Measurements from ENCODE around the gene SIGLEC9. TPM values are rescaled to one million over a fixed set of nuclear protein-coding genes. Genes with fewer than 3 reads are reported as not detected.
"Not testable (repeated sequence)": the region's sequence is repeated elsewhere in the genome, so short reads cannot be mapped to it uniquely, and the experiment has no call there.

Gene SIGLEC9
- total RNA-seq, 1 experiment from 2014 or later = not detected

DNA sequence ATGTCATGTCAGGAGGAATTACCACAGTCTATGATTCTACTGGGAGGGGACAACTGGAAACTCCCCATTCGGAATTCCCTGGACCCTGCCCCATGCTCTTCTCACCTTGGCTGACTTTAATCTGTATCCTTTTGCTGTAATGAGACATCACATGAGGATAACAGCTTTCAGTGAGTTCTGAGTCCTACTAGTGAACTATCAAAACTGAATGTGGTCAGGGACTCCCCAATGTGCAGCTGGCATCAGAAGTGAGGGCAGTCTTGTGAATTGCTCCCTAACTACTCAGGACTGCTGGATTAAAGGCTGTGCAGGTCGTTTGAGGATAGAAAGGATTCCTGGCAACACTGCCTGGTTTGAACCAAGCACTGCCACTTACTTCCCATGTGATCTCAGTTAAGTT is 32.6 kb downstream of the SIGLEC9 start:
- in situ Hi-C loops (cut with HindIII; ENCODE audit: low pct_unique_long_range_greater_than_20kb, low sequenced_read_pairs) = no loop called here

DNA sequence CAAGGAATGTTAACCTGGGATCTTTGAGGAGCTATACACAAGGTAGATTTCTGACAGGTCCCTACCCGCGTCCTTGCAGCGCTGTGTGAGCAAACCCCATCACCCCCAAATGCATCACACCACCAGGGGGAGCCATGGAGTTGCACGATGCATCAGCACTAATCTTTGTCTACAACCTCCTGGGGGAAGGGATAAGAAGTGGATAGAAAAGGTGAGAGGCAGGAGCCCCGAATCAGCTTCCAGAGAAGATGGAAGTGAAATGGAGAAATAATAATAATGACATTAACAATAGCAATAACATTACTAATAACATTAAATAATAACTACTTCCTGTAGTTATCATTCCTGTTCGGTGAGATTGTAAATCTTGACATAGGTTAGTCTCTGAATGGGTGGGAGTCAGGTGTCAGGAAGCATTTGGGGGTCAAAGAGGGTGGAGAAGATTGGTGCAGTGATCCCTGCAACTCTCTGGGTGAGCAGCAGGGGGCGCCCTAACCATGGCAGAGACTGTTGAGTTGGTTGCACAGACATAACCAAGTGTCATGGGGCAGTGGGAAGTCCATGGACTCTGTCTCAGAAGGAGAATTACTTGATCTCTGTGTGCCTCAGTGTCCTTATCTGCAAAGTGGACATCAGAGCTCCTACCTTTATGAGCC is 33.9 kb downstream of the SIGLEC9 start:
- in situ Hi-C loops (cut with HindIII; ENCODE audit: low pct_unique_long_range_greater_than_20kb, low sequenced_read_pairs) = no loop called here
- peak; percentile 69 for DNase-seq (ENCODE audit: low read depth, low spot score)

More for the DNA sequence above, 32.6 kb downstream of the SIGLEC9 start:
- DNase-seq (ENCODE audit: low read depth, low spot score) = no peak

DNA sequence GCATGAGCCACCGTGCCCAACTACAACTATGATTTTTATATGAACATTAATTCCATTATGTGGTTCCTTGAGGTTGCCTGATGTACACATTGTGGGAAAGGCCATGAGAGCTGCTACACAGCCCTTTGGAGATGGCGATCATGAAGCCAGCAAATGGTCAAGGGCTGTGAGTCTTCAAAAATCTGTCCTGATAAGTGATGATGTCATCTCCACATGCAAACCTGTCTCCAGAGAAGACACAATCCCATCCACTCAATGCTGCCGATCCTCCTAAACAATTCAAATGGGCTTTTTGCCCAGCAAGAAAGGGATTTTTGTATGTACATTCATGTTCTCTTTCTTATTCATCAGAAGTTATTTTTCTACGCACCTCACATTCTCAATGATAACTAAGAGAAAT is 35.0 kb downstream of the SIGLEC9 start:
- in situ Hi-C loops (cut with HindIII; ENCODE audit: low pct_unique_long_range_greater_than_20kb, low sequenced_read_pairs) = no loop called here
- DNase-seq (ENCODE audit: low read depth, low spot score) = no peak

DNA sequence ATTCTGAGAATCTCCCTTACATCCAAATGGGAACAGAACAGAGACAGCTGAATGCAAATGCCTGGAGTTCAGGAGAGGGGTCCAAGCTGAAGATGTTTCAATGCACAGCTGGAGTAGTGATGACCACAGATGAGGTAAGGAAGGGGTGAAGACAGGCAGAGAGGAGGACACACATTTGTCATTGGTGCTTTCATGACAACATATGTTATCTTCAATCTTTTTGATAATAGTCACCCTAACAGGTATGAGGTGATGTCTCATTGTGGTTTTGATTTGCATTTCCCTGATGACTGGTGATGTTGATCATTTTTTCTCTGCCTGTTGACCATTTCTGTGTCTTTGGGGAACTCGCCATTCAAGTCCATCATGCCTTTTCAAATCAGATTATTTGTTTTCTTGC is 36.6 kb downstream of the SIGLEC9 start:
- in situ Hi-C loops (cut with HindIII; ENCODE audit: low pct_unique_long_range_greater_than_20kb, low sequenced_read_pairs) = no loop called here
- DNase-seq (ENCODE audit: low read depth, low spot score) = no peak

DNA sequence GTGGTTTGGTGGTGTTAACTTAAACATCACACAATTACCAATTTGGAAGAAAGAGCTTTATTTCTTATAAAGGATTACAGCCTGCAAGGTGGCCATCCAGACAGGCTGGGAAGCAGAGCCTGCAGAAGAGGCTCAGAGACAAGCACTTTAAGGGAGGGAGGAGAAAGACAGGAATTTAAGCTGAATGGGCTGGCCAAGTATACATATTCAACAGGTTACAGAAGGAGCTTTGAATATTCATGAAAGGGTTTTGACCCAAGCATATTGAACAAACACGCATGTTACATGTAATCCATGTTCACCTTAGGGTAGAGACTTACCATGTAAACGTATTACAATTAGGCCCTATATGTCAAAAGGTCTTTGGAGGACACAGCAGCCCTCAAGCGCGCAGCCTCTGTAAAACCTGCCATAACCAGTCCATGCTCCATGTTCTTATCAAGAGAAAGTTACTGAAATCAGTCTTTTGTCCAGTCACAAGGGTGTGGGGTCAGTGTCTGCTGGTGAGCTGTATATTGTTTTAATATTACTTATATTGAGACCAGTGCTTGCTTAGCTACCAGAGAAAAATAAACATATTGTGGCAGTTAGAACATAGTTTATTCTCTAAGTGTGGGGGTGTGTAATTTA is 37.3 kb downstream of the SIGLEC9 start:
- in situ Hi-C loops (cut with HindIII; ENCODE audit: low pct_unique_long_range_greater_than_20kb, low sequenced_read_pairs) = no loop called here

DNA sequence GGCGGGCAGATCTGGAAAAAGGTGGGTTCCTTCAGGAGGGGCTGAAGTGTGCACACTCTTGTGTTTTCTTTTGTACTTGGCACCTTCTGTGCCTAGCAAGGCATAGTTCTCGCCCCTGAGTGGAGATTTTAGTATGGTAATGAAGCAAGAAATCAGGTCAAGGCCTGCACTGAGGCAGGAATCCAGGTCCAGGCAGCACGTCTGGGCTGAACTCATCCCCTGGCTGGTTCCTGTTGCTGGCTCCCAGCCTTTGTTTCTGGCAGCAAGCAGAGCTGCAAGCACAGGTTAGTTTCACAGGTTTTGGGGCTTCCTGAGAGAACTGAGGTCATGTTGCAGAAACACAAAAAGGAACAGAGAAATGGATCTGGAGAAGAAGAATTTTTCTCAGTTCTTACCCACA is 38.6 kb downstream of the SIGLEC9 start:
- in situ Hi-C loops (cut with HindIII; ENCODE audit: low pct_unique_long_range_greater_than_20kb, low sequenced_read_pairs) = no loop called here
- no peak for DNase-seq (ENCODE audit: low read depth, low spot score)

More for the DNA sequence above, 37.3 kb downstream of the SIGLEC9 start:
- no peak for DNase-seq (ENCODE audit: low read depth, low spot score)

DNA sequence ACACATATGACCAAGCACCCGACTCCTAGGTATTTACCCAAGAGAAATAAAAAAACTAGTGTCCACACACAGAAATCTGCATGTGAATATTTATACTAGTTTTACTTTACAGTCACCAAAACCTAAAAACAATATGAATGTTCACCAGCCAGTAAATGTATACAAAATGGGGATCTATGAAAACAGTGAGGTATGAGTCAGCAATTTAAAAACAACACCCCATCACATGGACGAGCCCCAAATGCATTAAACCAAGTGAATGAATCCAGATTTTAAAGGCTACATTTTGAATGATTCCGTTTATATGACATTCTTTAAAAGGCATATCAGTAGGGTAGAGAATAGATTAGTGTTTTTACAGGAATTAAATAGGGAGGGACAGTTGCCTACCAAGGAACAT is 39.5 kb downstream of the SIGLEC9 start:
- DNase-seq (ENCODE audit: low read depth, low spot score) = no peak
- in situ Hi-C loops (cut with HindIII; ENCODE audit: low pct_unique_long_range_greater_than_20kb, low sequenced_read_pairs) = no loop called here

DNA sequence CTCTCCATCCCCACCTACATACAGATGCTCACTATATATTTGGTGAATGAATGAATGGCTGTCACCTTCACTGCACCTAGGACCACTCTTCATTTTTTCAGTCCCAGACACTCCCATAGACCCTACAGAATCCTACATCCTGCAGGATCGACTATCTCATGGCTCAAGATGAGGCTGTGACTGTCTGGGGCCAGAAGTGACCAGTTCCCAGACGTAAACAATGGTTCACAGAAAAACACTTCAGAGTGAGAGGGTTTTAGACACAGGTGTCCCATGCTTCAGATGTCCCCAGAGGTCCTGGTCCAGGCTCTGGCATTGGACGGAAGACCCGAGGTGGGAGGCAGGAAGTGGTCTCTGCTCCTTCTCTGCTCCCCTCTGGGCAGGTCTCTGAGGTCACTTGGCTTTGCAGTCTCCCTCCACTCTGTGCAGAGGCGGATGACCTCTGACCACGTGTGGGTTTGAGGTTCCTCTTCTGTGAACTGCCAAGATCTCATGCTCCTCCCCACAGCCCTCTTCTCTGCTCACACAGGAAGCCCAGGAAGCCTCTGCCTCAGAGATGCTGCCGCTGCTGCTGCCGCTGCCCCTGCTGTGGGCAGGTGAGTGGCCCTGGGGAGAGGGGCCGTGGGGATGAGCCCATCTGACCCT is 42.3 kb downstream of the SIGLEC9 start:
- in situ Hi-C loops (cut with HindIII; ENCODE audit: low pct_unique_long_range_greater_than_20kb, low sequenced_read_pairs) = no loop called here

DNA sequence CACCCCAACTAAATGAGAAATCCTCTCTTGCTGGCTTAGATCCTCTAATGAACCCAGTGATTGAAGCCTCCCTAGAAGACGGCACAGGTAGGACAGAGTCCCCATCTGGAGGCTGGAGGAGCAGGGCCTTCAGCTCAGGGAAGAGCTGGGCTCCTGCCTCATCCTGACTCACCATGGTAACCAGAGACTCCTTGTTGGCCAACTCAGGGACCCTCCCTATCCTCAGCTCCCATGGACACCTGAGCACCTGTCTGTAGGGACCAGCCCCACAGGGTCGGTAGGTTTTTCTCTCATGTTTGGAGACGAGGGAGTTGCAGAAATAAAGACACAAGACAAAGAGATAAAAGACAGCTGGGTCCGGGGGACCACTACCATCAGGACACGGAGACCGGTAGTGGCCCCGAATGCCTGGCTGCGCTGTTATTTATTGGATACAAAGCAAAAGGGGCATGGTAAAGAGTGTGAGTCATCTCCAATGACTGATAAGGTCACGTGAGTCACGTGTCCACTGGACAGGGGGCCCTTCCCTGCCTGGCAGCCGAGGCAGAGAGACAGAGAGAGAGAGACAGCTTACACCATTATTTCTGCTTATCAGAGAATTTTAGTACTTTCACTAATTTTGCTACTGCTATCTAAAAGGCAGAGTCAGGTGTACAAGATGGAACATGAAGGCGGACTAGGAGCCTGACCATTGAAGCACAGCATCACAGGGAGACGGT is 44.0 kb downstream of the SIGLEC9 start:
- in situ Hi-C loops (cut with HindIII; ENCODE audit: low pct_unique_long_range_greater_than_20kb, low sequenced_read_pairs) = no loop called here

More for the DNA sequence above, 42.3 kb downstream of the SIGLEC9 start:
- no peak for DNase-seq (ENCODE audit: low read depth, low spot score)

DNA sequence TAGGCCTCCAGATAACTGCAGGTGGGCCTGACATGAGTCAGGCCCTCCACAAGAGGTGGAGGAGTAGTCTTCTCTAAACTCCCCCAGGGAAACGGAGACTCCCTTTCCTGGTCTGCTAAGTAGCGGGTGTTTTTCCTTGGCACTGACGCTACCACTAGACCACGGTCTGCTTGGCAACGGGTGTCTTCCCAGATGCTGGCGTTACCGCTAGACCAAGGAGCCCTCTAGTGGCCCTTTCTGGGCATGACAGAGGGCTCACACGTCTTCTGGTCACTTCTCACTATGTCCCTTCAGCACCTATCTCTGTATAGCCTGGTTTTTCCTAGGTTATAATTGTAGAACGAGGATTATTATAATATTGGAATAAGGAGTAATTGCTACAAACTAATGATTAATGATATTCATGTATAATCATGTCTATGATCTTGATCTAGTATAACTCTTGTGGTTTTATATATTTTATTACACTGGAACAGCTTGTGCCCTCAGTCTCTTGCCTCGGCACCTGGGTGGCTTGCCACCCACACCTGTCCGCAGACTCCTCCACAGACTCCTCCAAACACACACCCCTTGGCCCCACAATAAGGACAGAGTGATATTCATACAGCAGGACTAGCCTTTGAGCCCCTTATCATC is 44.7 kb downstream of the SIGLEC9 start:
- in situ Hi-C loops (cut with HindIII; ENCODE audit: low pct_unique_long_range_greater_than_20kb, low sequenced_read_pairs) = not testable (repeated sequence)

More for the DNA sequence above, 44.0 kb downstream of the SIGLEC9 start:
- no peak for DNase-seq (ENCODE audit: low read depth, low spot score)

DNA sequence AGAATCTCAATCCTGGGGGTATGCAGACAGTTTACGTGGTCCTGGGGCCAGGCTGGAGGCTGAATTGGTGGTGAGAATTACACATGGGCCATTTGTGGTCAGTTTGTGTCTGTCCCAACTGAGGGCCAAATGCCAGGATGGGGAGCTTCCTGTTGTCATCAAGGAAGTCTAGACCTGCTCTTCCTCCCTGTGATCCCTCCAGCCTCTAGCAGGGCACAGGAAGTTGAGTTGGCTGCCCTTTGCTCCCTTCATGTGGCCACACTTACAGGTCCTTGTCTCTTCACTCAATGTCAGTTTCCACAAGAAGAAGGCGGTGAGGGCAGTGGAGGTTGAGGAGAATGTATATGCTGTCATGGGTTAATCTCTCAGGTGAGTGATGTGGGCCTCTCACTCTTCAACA is 47.5 kb downstream of the SIGLEC9 start:
- in situ Hi-C loops (cut with HindIII; ENCODE audit: low pct_unique_long_range_greater_than_20kb, low sequenced_read_pairs) = no loop called here
- DNase-seq (ENCODE audit: low read depth, low spot score) = no peak

More for the DNA sequence above, 44.7 kb downstream of the SIGLEC9 start:
- DNase-seq (ENCODE audit: low read depth, low spot score) = peak; percentile 75

DNA sequence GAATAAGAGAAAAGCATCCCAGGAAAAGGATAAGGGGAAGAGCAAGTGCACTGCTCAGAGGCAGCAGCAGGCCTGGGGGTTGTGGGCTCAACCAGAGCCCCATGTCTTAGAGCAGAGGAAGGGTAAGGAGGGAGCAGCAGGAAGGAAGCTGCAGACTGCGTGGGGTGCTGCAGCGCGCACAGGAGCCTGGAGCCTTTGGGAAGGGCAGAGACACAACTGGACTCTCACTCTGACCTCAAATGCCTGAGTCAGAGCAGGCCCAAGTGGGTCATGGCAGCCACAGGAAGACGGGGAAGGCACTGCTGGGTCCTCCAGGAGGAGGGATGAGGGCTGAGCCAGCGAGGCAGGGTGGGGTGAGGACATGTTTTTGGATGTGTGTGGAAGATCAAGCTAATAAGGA is 49.0 kb downstream of the SIGLEC9 start:
- in situ Hi-C loops (cut with HindIII; ENCODE audit: low pct_unique_long_range_greater_than_20kb, low sequenced_read_pairs) = no loop called here
- no peak for DNase-seq (ENCODE audit: low read depth, low spot score)

DNA sequence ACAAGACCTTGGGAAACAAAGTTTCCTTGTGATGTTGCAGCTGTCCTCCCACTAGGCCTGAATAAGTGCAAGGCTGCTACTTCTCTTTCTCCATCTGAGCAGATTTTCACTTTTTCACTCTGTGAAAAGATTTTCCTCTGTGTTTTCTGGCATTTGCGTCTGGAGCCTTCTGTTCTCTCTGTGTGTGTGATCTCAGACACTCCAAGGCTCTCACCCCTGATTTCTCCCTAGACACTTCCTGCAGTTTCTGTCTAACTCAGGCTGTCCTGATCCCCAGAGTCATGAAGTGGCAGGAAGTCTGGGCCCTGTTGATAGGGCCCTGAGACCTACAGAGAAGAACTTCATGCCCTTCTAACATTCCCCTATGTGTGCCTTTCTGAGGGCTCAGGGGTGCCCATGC is 54.5 kb downstream of the SIGLEC9 start:
- in situ Hi-C loops (cut with HindIII; ENCODE audit: low pct_unique_long_range_greater_than_20kb, low sequenced_read_pairs) = no loop called here
- no peak for DNase-seq (ENCODE audit: low read depth, low spot score)

Other genes starting within 250 kb of the SIGLEC9 start
- gene KLK4, start 213.5 kb upstream of the SIGLEC9 start, total RNA-seq (2014; rRNA removed; shearing (Covaris generic)) = 1.0 TPM in 1 of 2 replicates, not detected in the other
- not detected in 2 replicates for gene KLK5, start 171.9 kb upstream of the SIGLEC9 start, total RNA-seq (2014; rRNA removed; shearing (Covaris generic))
- gene KLK6, start 155.3 kb upstream of the SIGLEC9 start, total RNA-seq (2014; rRNA removed; shearing (Covaris generic)) = not detected in 2 replicates
- not detected in 2 replicates for gene KLK7, start 141.0 kb upstream of the SIGLEC9 start, total RNA-seq (2014; rRNA removed; shearing (Covaris generic))
- gene KLK8, start 123.3 kb upstream of the SIGLEC9 start, total RNA-seq (2014; rRNA removed; shearing (Covaris generic)) = 0.96 TPM in 1 of 2 replicates, not detected in the other
- not detected in 2 replicates for gene KLK10, start 105.2 kb upstream of the SIGLEC9 start, total RNA-seq (2014; rRNA removed; shearing (Covaris generic))
- gene KLK11, start 98.3 kb upstream of the SIGLEC9 start, total RNA-seq (2014; rRNA removed; shearing (Covaris generic)) = not detected in 2 replicates
- gene KLK12, start 89.9 kb upstream of the SIGLEC9 start, total RNA-seq (2014; rRNA removed; shearing (Covaris generic)) = not detected in 2 replicates
- not detected in 2 replicates for gene KLK13, start 59.8 kb upstream of the SIGLEC9 start, total RNA-seq (2014; rRNA removed; shearing (Covaris generic))
- gene KLK14, start 42.0 kb upstream of the SIGLEC9 start, total RNA-seq (2014; rRNA removed; shearing (Covaris generic)) = not detected in 2 replicates
- 13.0 and 13.8 TPM in 2 replicates for gene CTU1, start 16.5 kb upstream of the SIGLEC9 start, total RNA-seq (2014; rRNA removed; shearing (Covaris generic))
- not detected in 2 replicates for gene SIGLEC7, start 17.4 kb downstream of the SIGLEC9 start, total RNA-seq (2014; rRNA removed; shearing (Covaris generic))
- gene CD33, start 100.2 kb downstream of the SIGLEC9 start, total RNA-seq (2014; rRNA removed; shearing (Covaris generic)) = 0.19 and 0.63 TPM in 2 replicates
- not detected in 2 replicates for gene SIGLECL1, start 126.2 kb downstream of the SIGLEC9 start, total RNA-seq (2014; rRNA removed; shearing (Covaris generic))
- 0.11 TPM in 1 of 2 replicates, not detected in the other for gene IGLON5, start 186.7 kb downstream of the SIGLEC9 start, total RNA-seq (2014; rRNA removed; shearing (Covaris generic))
- gene VSIG10L, start 217.2 kb downstream of the SIGLEC9 start, total RNA-seq (2014; rRNA removed; shearing (Covaris generic)) = 0.75 and 0.77 TPM in 2 replicates
- 127 and 138 TPM in 2 replicates for gene ETFB, start 241.5 kb downstream of the SIGLEC9 start, total RNA-seq (2014; rRNA removed; shearing (Covaris generic))
- not detected in 2 replicates for gene CLDND2, start 244.1 kb downstream of the SIGLEC9 start, total RNA-seq (2014; rRNA removed; shearing (Covaris generic))
- not detected in 2 replicates for gene NKG7, start 247.7 kb downstream of the SIGLEC9 start, total RNA-seq (2014; rRNA removed; shearing (Covaris generic))

Data from SK-MEL-5 (cell line).